ENCODE results near the gene LRBA.

DNA sequence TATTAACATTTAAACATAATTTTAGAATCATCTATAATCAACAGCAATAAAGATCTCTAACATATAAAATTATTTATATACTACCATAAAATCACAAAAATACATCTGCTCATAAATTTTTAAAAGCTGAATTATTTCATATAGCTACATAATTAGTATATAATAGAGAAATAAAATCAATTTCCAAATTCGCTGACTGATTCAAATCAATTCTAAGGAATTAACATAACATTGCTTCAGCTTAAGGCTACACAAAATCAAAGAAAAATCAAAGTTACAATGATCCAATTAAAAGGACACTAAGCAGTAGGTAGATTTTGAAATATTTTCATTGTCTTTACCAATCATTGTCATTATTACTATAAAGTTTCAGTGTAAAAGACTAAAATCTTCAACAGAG lies 194.7 kb downstream of the LRBA start:
- TF ChIP-seq EP300 (IDR thresholded peaks at IDR 0.05) (no peak), ZFP36 (IDR thresholded peaks at IDR 0.05; ENCODE audit: borderline replicate concordance, partially characterized antibody) (no peak), RFX5 (IDR thresholded peaks at IDR 0.05) (no peak), MYC (IDR thresholded peaks at IDR 0.05; ENCODE audit: borderline replicate concordance, low read length) (no peak)
- TF ChIP-seq, protein P1, sequence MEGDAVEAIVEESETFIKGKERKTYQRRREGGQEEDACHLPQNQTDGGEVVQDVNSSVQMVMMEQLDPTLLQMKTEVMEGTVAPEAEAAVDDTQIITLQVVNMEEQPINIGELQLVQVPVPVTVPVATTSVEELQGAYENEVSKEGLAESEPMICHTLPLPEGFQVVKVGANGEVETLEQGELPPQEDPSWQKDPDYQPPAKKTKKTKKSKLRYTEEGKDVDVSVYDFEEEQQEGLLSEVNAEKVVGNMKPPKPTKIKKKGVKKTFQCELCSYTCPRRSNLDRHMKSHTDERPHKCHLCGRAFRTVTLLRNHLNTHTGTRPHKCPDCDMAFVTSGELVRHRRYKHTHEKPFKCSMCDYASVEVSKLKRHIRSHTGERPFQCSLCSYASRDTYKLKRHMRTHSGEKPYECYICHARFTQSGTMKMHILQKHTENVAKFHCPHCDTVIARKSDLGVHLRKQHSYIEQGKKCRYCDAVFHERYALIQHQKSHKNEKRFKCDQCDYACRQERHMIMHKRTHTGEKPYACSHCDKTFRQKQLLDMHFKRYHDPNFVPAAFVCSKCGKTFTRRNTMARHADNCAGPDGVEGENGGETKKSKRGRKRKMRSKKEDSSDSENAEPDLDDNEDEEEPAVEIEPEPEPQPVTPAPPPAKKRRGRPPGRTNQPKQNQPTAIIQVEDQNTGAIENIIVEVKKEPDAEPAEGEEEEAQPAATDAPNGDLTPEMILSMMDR (IDR thresholded peaks at IDR 0.05) = no peak
- TF ChIP-seq, protein P2, sequence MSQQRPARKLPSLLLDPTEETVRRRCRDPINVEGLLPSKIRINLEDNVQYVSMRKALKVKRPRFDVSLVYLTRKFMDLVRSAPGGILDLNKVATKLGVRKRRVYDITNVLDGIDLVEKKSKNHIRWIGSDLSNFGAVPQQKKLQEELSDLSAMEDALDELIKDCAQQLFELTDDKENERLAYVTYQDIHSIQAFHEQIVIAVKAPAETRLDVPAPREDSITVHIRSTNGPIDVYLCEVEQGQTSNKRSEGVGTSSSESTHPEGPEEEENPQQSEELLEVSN (IDR thresholded peaks at IDR 0.05; ENCODE audit: borderline replicate concordance, low read depth) = no peak
- TF ChIP-seq, protein P3, sequence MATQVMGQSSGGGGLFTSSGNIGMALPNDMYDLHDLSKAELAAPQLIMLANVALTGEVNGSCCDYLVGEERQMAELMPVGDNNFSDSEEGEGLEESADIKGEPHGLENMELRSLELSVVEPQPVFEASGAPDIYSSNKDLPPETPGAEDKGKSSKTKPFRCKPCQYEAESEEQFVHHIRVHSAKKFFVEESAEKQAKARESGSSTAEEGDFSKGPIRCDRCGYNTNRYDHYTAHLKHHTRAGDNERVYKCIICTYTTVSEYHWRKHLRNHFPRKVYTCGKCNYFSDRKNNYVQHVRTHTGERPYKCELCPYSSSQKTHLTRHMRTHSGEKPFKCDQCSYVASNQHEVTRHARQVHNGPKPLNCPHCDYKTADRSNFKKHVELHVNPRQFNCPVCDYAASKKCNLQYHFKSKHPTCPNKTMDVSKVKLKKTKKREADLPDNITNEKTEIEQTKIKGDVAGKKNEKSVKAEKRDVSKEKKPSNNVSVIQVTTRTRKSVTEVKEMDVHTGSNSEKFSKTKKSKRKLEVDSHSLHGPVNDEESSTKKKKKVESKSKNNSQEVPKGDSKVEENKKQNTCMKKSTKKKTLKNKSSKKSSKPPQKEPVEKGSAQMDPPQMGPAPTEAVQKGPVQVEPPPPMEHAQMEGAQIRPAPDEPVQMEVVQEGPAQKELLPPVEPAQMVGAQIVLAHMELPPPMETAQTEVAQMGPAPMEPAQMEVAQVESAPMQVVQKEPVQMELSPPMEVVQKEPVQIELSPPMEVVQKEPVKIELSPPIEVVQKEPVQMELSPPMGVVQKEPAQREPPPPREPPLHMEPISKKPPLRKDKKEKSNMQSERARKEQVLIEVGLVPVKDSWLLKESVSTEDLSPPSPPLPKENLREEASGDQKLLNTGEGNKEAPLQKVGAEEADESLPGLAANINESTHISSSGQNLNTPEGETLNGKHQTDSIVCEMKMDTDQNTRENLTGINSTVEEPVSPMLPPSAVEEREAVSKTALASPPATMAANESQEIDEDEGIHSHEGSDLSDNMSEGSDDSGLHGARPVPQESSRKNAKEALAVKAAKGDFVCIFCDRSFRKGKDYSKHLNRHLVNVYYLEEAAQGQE (IDR thresholded peaks at IDR 0.05) = no peak

Measured in A549 (cell line).